ENCODE measurements around the gene SLAMF7. TPM values are rescaled to one million over a fixed set of nuclear protein-coding genes. Genes with fewer than 3 reads are reported as not detected.

The SLAMF7 gene
- polyA plus RNA-seq, 4 donors = 1.8 to 12.2 (median 3.7) TPM

DNA sequence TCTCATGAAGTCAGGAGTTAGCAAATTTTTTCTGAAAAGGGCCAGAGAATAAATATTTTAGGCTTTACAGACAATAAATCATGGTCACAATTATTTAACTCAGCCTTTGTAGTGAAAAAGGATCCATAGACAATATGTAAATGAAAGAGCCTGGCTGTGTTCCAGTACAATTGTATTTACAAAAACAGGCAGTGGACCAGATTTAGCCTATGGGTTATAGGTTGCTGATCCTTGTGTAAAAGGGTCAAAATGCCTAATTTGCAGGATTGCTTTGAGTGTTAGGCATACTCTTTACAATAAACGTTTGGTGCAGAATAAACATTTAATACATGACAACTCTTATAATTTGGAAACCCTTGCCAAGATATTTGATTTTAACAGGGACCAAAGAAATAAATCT, 6.5 kb downstream of the SLAMF7 start:
- WGBS, 3 donors = 56 to 69% (median 59%) methylated on average over 1 of the region's 1 CpG
- Histone ChIP-seq H3K4me3 (ENCODE audit: low read depth in 1 of 3, low read length in 3 of 3) (no peak overlapping the region), H3K27me3 (ENCODE audit: control insufficient read depth in 3 of 3, insufficient read depth in 3 of 3, low read length in 3 of 3) (peaks cover 0 to 9% (median 0%) of the 10 kb centered on the region in 3 donors), H3K36me3 (ENCODE audit: control insufficient read depth in 3 of 3, insufficient read depth in 2 of 3, low read depth in 1 of 3, low read length in 3 of 3) (no peaks in the 10 kb centered on the region), H3K4me1 (ENCODE audit: control insufficient read depth in 3 of 3, insufficient read depth in 2 of 3, low read depth in 1 of 3, low read length in 2 of 3) (no peaks in the 10 kb centered on the region), H3K27ac (ENCODE audit: low read depth in 1 of 3, low read length in 2 of 3) (no peak overlapping the region), H3K9me3 (ENCODE audit: control insufficient read depth in 2 of 2, insufficient read depth in 1 of 2, low read depth in 1 of 2, low read length in 1 of 2) (no peaks in the 10 kb centered on the region)
- FAIRE-seq (no peak), DNase-seq (no peak)

DNA sequence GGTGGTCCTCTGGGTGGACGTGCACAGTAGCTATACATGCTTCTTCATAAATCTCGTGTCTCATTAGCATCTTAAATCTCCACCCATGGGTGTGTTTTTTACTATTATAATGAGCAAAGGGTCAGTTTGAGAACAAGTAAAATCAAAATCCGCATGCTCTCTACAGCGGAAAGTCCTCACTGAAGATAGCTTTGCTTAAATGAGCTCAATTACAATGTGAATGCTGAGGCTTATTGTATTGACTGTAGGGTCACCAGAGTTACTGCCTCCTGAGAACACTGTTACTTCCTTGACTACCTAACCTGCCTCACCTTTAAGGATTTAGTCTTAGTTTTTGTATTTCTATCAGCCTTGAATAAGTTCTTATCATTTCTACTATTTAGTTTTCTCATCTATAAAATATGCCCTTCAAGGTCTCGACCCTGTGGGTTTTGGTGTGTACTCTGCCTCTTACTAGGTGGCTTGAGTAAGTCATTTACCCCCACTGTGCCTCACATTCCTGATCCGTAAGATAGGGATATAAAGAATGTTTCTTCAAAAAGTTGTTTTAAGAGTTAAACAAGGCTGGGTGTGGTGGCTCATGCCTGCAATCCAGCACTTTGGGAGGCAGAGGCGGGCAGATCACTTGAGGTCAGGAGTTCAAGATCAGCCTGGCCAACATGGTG, 7.9 kb downstream of the SLAMF7 start:
- peaks cover 0 to 14% (median 0%) of the 10 kb centered on the region in 3 donors for H3K27me3 ChIP-seq (ENCODE audit: control insufficient read depth in 3 of 3, insufficient read depth in 3 of 3, low read length in 3 of 3)
- WGBS, 3 donors = 78 to 86% (median 81%) methylated on average over 7 of the region's 7 CpGs
- no peak for FAIRE-seq

DNA sequence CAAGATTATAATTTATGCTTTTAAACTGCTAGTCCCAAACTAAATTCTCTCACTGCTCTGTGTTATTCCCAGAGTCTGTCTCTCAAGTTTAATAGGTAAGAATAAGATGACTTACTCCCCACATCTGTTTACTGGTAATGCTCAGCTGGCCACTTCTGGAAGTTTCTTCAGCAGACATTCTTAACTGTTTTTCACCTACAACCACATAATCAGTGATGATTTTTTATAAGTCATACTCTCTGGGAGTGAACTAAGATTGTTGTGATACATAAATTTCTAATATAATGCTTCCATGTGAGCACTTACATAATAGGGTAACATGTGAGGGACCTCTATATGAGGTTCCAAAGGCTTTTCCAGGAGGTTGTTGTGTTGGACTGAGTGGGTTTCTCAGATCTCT, 8.7 kb downstream of the SLAMF7 start:
- no peak for DNase-seq
- Histone ChIP-seq H3K4me3 (ENCODE audit: low read depth in 1 of 3, low read length in 3 of 3) (no peak overlapping the region), H3K27me3 (ENCODE audit: control insufficient read depth in 3 of 3, insufficient read depth in 3 of 3, low read length in 3 of 3) (peaks cover 0 to 17% (median 0%) of the 10 kb centered on the region in 3 donors), H3K4me1 (ENCODE audit: control insufficient read depth in 3 of 3, insufficient read depth in 2 of 3, low read depth in 1 of 3, low read length in 2 of 3) (no peaks in the 10 kb centered on the region), H3K27ac (ENCODE audit: low read depth in 1 of 3, low read length in 2 of 3) (no peak overlapping the region), H3K36me3 (ENCODE audit: control insufficient read depth in 3 of 3, insufficient read depth in 2 of 3, low read depth in 1 of 3, low read length in 3 of 3) (no peaks in the 10 kb centered on the region), H3K9me3 (ENCODE audit: control insufficient read depth in 2 of 2, insufficient read depth in 1 of 2, low read depth in 1 of 2, low read length in 1 of 2) (no peaks in the 10 kb centered on the region)
- no peak for FAIRE-seq

More for the DNA sequence above, 7.9 kb downstream of the SLAMF7 start:
- no peaks in the 10 kb centered on the region for H3K36me3 ChIP-seq (ENCODE audit: control insufficient read depth in 3 of 3, insufficient read depth in 2 of 3, low read depth in 1 of 3, low read length in 3 of 3)
- DNase-seq = no peak
- H3K9me3 ChIP-seq (ENCODE audit: control insufficient read depth in 2 of 2, insufficient read depth in 1 of 2, low read depth in 1 of 2, low read length in 1 of 2) = no peaks in the 10 kb centered on the region
- H3K27ac ChIP-seq (ENCODE audit: low read depth in 1 of 3, low read length in 2 of 3) = no peak overlapping the region
- H3K4me1 ChIP-seq (ENCODE audit: control insufficient read depth in 3 of 3, insufficient read depth in 2 of 3, low read depth in 1 of 3, low read length in 2 of 3) = no peaks in the 10 kb centered on the region
- no peak overlapping the region for H3K4me3 ChIP-seq (ENCODE audit: low read depth in 1 of 3, low read length in 3 of 3)

DNA sequence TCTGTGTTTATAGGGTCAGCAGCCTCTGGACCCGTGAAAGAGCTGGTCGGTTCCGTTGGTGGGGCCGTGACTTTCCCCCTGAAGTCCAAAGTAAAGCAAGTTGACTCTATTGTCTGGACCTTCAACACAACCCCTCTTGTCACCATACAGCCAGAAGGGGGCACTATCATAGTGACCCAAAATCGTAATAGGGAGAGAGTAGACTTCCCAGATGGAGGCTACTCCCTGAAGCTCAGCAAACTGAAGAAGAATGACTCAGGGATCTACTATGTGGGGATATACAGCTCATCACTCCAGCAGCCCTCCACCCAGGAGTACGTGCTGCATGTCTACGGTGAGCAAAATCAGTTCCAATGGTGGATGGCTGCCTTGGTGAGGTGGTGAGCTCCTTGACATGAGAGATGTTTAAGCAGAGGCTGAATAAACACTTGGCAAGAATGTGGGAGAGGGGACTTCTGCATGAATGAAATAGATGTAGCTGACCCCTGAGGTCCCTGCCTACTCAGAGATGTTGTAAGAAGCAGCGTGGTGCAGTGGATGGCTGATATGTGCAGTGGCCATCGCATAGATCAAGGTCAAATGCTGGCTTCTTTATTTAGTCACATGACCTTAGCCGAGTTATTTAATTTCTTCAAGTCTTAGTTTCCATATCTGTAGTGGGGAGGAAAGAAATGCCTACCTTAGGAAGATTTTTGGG, 9.3 kb downstream of the SLAMF7 start:
- Histone ChIP-seq H3K4me1 (ENCODE audit: control insufficient read depth in 3 of 3, insufficient read depth in 2 of 3, low read depth in 1 of 3, low read length in 2 of 3) (no peaks in the 10 kb centered on the region), H3K27me3 (ENCODE audit: control insufficient read depth in 3 of 3, insufficient read depth in 3 of 3, low read length in 3 of 3) (peaks cover 0 to 17% (median 0%) of the 10 kb centered on the region in 3 donors), H3K4me3 (ENCODE audit: low read depth in 1 of 3, low read length in 3 of 3) (no peak overlapping the region), H3K9me3 (ENCODE audit: control insufficient read depth in 2 of 2, insufficient read depth in 1 of 2, low read depth in 1 of 2, low read length in 1 of 2) (no peaks in the 10 kb centered on the region), H3K36me3 (ENCODE audit: control insufficient read depth in 3 of 3, insufficient read depth in 2 of 3, low read depth in 1 of 3, low read length in 3 of 3) (no peaks in the 10 kb centered on the region), H3K27ac (ENCODE audit: low read depth in 1 of 3, low read length in 2 of 3) (no peak overlapping the region)
- 84 to 87% (median 84%) methylated on average over 10 of the region's 10 CpGs for WGBS, 3 donors
- no peak for FAIRE-seq
- no peak for DNase-seq

DNA sequence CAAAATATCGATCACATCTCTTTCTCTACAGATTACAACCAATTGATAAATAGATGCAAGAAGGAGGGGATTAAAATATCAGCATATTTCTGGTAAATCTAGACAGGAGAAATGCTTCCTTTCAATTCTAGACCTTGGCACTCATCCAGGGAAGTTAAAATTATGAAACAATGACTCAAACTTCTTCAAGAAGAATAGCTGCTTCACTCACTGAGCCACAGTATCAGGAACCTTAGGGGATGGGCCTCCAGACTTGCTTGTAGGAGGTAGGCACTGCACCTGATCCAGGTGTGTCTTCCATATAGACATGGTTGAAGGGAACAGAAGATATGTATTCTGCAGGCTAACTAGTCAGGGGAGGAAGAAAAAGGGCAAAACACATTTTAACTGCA, 9.8 kb downstream of the SLAMF7 start:
- FAIRE-seq = no peak
- Histone ChIP-seq H3K27ac (ENCODE audit: low read depth in 1 of 3, low read length in 2 of 3) (no peak overlapping the region), H3K4me1 (ENCODE audit: control insufficient read depth in 3 of 3, insufficient read depth in 2 of 3, low read depth in 1 of 3, low read length in 2 of 3) (no peaks in the 10 kb centered on the region), H3K27me3 (ENCODE audit: control insufficient read depth in 3 of 3, insufficient read depth in 3 of 3, low read length in 3 of 3) (peaks cover 0 to 17% (median 0%) of the 10 kb centered on the region in 3 donors), H3K4me3 (ENCODE audit: low read depth in 1 of 3, low read length in 3 of 3) (no peak overlapping the region), H3K9me3 (ENCODE audit: control insufficient read depth in 2 of 2, insufficient read depth in 1 of 2, low read depth in 1 of 2, low read length in 1 of 2) (no peaks in the 10 kb centered on the region), H3K36me3 (ENCODE audit: control insufficient read depth in 3 of 3, insufficient read depth in 2 of 3, low read depth in 1 of 3, low read length in 3 of 3) (no peaks in the 10 kb centered on the region)
- WGBS, 3 donors = 94 to 100% (median 96%) methylated on average over 1 of the region's 1 CpG
- DNase-seq = no peak

DNA sequence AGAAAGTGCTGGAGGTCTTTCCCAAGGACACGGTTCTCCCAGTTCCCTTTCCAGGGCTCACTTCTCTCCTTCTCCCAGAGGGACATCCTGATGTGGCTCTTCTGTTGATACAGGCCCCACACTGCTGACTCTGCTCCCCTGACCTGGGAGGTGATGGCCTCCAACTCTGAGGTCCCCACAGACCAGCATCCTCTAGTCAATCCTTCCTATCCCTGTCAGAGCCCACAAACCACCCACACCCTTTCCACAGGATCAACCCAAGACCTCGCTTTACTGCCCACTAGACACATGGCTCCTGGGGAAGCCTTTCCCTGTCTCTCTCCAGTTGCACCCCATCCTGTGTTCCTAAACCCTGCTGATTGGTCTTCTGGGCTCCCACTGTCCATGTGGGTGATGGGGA, 11.6 kb downstream of the SLAMF7 start:
- H3K4me1 ChIP-seq (ENCODE audit: control insufficient read depth in 3 of 3, insufficient read depth in 2 of 3, low read depth in 1 of 3, low read length in 2 of 3) = no peaks in the 10 kb centered on the region
- WGBS, 3 donors = 82 to 88% (median 83%) methylated on average over 2 of the region's 2 CpGs
- no peak for FAIRE-seq

DNA sequence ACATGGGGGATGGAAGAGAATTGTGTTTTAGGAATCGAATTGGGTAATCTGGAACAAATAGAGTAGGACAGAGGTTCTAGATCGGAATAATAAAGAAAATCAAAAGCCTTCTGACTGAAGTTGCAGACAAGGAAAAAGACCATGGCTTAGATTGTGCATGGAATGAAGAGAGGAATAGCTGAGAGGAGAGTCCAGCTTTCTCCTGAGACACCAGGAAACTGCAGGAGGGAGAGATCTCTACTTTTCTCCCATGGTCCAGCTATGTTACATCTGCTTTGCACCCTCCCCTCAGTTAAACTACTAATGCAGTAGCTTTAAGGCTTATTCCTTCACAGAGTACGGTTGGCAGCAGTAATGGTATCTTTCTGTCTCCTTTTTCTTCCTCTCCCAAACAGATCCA, 13.4 kb downstream of the SLAMF7 start:
- Histone ChIP-seq H3K4me1 (ENCODE audit: control insufficient read depth in 3 of 3, insufficient read depth in 2 of 3, low read depth in 1 of 3, low read length in 2 of 3) (no peaks in the 10 kb centered on the region), H3K4me3 (ENCODE audit: low read depth in 1 of 3, low read length in 3 of 3) (no peak overlapping the region), H3K27ac (ENCODE audit: low read depth in 1 of 3, low read length in 2 of 3) (no peak overlapping the region), H3K9me3 (ENCODE audit: control insufficient read depth in 2 of 2, insufficient read depth in 1 of 2, low read depth in 1 of 2, low read length in 1 of 2) (no peaks in the 10 kb centered on the region), H3K27me3 (ENCODE audit: control insufficient read depth in 3 of 3, insufficient read depth in 3 of 3, low read length in 3 of 3) (peaks cover 0 to 17% (median 0%) of the 10 kb centered on the region in 3 donors), H3K36me3 (ENCODE audit: control insufficient read depth in 3 of 3, insufficient read depth in 2 of 3, low read depth in 1 of 3, low read length in 3 of 3) (no peaks in the 10 kb centered on the region)
- no peak for FAIRE-seq
- no peak for DNase-seq
- 83 to 85% (median 83%) methylated on average over 3 of the region's 3 CpGs for WGBS, 3 donors

More for the DNA sequence above, 11.6 kb downstream of the SLAMF7 start:
- DNase-seq = no peak
- Histone ChIP-seq H3K4me3 (ENCODE audit: low read depth in 1 of 3, low read length in 3 of 3) (no peak overlapping the region), H3K27me3 (ENCODE audit: control insufficient read depth in 3 of 3, insufficient read depth in 3 of 3, low read length in 3 of 3) (peaks cover 0 to 17% (median 0%) of the 10 kb centered on the region in 3 donors), H3K27ac (ENCODE audit: low read depth in 1 of 3, low read length in 2 of 3) (no peak overlapping the region), H3K9me3 (ENCODE audit: control insufficient read depth in 2 of 2, insufficient read depth in 1 of 2, low read depth in 1 of 2, low read length in 1 of 2) (no peaks in the 10 kb centered on the region), H3K36me3 (ENCODE audit: control insufficient read depth in 3 of 3, insufficient read depth in 2 of 3, low read depth in 1 of 3, low read length in 3 of 3) (no peaks in the 10 kb centered on the region)

DNA sequence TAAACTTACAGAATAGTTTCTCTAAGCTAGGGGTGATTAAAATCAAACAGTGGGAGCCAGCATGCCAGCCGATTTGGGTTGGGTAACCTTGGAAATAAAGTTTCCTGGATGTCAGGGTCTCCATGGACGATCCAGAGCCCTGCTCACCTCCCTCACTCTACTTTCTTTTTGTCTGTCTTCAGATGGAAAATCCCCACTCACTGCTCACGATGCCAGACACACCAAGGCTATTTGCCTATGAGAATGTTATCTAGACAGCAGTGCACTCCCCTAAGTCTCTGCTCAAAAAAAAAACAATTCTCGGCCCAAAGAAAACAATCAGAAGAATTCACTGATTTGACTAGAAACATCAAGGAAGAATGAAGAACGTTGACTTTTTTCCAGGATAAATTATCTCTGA, 13.9 kb downstream of the SLAMF7 start:
- no peak for FAIRE-seq
- no peaks in the 10 kb centered on the region for H3K36me3 ChIP-seq (ENCODE audit: control insufficient read depth in 3 of 3, insufficient read depth in 2 of 3, low read depth in 1 of 3, low read length in 3 of 3)

More for the DNA sequence above, 13.9 kb downstream of the SLAMF7 start:
- H3K4me1 ChIP-seq (ENCODE audit: control insufficient read depth in 3 of 3, insufficient read depth in 2 of 3, low read depth in 1 of 3, low read length in 2 of 3) = no peaks in the 10 kb centered on the region
- peaks cover 0 to 17% (median 0%) of the 10 kb centered on the region in 3 donors for H3K27me3 ChIP-seq (ENCODE audit: control insufficient read depth in 3 of 3, insufficient read depth in 3 of 3, low read length in 3 of 3)
- no peak overlapping the region for H3K4me3 ChIP-seq (ENCODE audit: low read depth in 1 of 3, low read length in 3 of 3)
- no peak for DNase-seq
- H3K27ac ChIP-seq (ENCODE audit: low read depth in 1 of 3, low read length in 2 of 3) = no peak overlapping the region
- 49 to 64% (median 58%) methylated on average over 5 of the region's 5 CpGs for WGBS, 3 donors
- no peaks in the 10 kb centered on the region for H3K9me3 ChIP-seq (ENCODE audit: control insufficient read depth in 2 of 2, insufficient read depth in 1 of 2, low read depth in 1 of 2, low read length in 1 of 2)
